GM12872 (cell line): ENCODE data around the gene OCA2.

Experiments
- CTCF ChIP-seq: IDR thresholded peaks from 3 replicates; pipeline ENCODE4 v1.5.1; 2011; ENCODE audit warnings: low read depth, mild to moderate bottlenecking, low read length, moderate library complexity; ENCODE audit not compliant: insufficient read depth

Gene OCA2

DNA sequence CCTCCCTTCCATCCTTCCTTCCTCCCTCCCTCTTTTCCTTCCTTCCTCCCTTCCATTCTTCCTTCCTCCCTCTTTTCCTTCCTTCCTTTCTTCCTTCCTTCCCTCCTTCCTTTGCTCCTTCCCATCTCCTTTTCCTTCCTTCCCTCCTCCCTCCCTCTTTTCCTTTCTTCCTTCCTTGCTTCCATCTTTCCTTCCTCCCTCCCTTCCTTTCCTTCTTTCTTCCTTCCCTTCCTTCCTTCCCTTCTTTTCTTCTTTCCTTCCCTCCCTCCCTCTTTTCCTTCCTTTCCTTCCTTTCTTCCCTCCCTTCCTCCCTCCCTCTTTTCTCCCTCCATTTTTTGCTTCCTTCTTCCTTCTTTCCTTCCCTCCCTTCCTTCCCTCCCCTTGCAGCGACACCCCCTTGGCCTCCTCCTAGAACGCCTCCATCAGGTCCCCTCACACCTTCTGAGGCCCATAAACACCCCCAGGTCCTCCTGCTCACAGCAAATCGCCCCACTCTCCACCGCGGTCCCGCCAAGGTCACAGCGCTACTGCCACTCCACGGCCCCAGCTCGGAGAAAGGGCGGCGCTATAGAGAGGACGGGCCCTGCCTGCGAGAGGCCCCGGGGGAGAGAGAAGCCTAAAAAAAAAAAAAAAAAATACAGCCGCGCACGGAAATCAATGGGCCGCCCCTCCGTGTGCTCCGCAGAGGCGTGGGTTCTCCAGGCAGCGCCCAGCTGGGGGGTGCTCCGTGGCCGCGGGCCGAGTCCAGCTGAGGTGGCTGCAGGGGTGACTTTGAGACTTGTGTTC is 328.2 kb downstream of the OCA2 start:
- TF ChIP-seq CTCF, result no peak

- no peak for TF ChIP-seq CTCF
Measured at GRCh38 chr15:27770086-27770607, 329.0 kb downstream of the OCA2 start.

GRCh38 chr15:27769652-27770051 is 329.5 kb downstream of the OCA2 start:
- TF ChIP-seq CTCF, result no peak

GRCh38 chr15:27768732-27769475 is 330.2 kb downstream of the OCA2 start:
- no peak for TF ChIP-seq CTCF

GRCh38 chr15:27767918-27768640 is 331.0 kb downstream of the OCA2 start:
- TF ChIP-seq CTCF, result no peak

GRCh38 chr15:27764339-27764738 is 334.8 kb downstream of the OCA2 start:
- TF ChIP-seq CTCF, result no peak

GRCh38 chr15:27763514-27763913 is 335.6 kb downstream of the OCA2 start:
- no peak for TF ChIP-seq CTCF
